Bronchial epithelial cell (primary cell): ENCODE data around the gene STRN4. TPM values are rescaled to one million over a fixed set of nuclear protein-coding genes. Genes with fewer than 3 reads are reported as not detected.

Source experiments
- DNase-seq: peaks from one replicate; pipeline ENCODE4 v3.0.0-alpha.2; 2010; ENCODE audit warnings: low read depth
- FAIRE-seq: peaks from 2 replicates; lab custom pipeline; 2011; peaks lifted over from hg19 to GRCh38; lab: Jason Lieb, UNC
- H3K27me3 ChIP-seq: 2 replicates; pipeline ENCODE4 v1.5.1; 2011; ENCODE audit warnings: low read length; ENCODE audit not compliant: control insufficient read depth, insufficient read depth
- H3K36me3 ChIP-seq: 2 replicates; pipeline ENCODE4 v1.5.1; 2011; ENCODE audit warnings: low read length; ENCODE audit not compliant: control insufficient read depth, insufficient read depth
- H3K4me3 ChIP-seq: 2 replicates; pipeline ENCODE4 v1.5.1; 2011; ENCODE audit warnings: mild to moderate bottlenecking, low read depth, low read length, control low read depth
- CTCF ChIP-seq: IDR thresholded peaks from 2 replicates; pipeline ENCODE4 v1.5.1; 2011; ENCODE audit warnings: mild to moderate bottlenecking, moderate library complexity, low read length, control low read depth, inconsistent platforms; ENCODE audit not compliant: insufficient read depth, severe bottlenecking
- total RNA-seq: library from RNA; depleted of rRNA; stranded (reverse); fragments of >200 nt; gene quantifications from 2 replicates; pipeline ENCODE4 v1.2.1, GENCODE V29; 2014

The STRN4 gene
- total RNA-seq, 1 donor from 2014 or later = 60.3 TPM

- FAIRE-seq = no peak
- TF ChIP-seq CTCF = no peak
- Histone ChIP-seq H3K36me3 (peaks cover 50% of the 10 kb centered on the region), H3K4me3 (no peak overlapping the region), H3K27me3 (no peaks in the 10 kb centered on the region)
- DNase-seq = no peak
These were observed 55.1 kb downstream of the STRN4 start for GRCh38 chr19:46691104-46691503.

DNA sequence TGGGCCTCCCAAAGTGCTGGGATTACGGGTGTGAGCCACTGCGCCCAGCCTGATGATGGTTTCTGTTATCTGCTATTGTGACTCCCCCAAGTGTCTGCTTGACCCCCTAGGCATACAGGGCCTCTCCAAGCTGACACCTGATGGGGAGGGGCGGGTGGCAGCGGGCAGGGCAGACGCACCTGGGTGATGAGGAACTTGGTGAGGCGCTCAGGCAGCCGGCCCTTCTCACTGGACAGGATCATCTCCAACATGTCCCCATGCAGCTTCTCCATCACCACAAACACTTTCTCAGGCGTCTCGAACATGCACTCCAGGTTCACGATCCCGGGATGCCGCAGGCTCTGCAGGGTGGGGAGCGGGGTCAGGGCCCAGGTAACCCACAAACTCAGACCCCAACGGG, 56.9 kb downstream of the STRN4 start:
- Histone ChIP-seq H3K4me3 (no peak overlapping the region), H3K27me3 (no peaks in the 10 kb centered on the region), H3K36me3 (peaks cover 54% of the 10 kb centered on the region)
- DNase-seq (no peak), FAIRE-seq (no peak)
- TF ChIP-seq CTCF = no peak

GRCh38 chr19:46687438-46688145, 58.7 kb downstream of the STRN4 start:
- no peak for FAIRE-seq
- TF ChIP-seq CTCF = no peak
- no peaks in the 10 kb centered on the region for H3K27me3 ChIP-seq
- peaks cover 40% of the 10 kb centered on the region for H3K36me3 ChIP-seq
- no peak overlapping the region for H3K4me3 ChIP-seq
- no peak for DNase-seq

DNA sequence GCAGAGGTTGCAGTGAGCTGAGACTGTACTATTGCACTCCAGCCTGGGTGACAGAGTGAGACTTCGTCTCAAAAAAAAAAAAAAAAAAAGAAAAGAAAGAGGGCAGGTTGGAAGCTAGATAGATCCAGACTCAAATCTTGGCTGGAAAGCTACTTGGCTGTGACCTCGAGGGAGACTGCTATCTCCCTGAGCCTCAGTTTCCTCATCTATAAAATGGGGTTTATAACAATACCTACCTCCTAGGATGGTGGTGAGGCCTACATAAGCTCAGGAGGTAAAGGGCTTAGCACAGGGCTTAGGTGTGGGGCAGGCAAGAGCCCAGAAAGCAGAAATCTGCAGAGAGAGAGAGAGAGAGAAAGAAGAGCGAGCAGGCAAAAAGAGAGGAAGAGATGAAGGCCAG, 61.1 kb downstream of the STRN4 start:
- H3K4me3 ChIP-seq = no peak overlapping the region
- DNase-seq (no peak), FAIRE-seq (no peak)
- peaks cover 24% of the 10 kb centered on the region for H3K36me3 ChIP-seq
- TF ChIP-seq CTCF = no peak
- no peaks in the 10 kb centered on the region for H3K27me3 ChIP-seq

GRCh38 chr19:46678110-46678732, 68.0 kb downstream of the STRN4 start:
- DNase-seq (peak; percentile 14), FAIRE-seq (no peak)
- no peak overlapping the region for H3K4me3 ChIP-seq
- no peaks in the 10 kb centered on the region for H3K27me3 ChIP-seq
- no peak for TF ChIP-seq CTCF
- peaks cover 23% of the 10 kb centered on the region for H3K36me3 ChIP-seq
